Measurements from ENCODE around the gene BCCIP.

DNA sequence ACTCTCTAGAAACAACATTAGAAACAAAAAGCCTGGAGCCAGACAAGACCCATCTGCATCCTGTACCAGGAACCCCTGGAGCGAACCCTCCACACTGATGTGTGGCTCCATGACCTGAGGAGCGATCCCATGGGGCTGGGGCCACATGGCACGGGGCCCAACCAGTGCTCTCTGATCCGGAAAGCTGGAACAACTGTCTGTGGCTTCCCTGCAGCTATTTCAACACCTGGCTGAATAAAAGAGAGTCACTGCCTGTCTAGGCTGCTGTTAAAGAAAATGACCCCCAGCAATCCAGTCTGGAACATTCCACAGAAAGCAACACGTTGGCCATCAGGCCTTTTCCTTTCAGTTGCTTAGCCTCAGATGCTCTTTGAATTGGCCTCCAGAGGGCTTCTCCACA, 21.2 kb upstream of the BCCIP start:
- TF ChIP-seq RAD21 (IDR thresholded peaks at IDR 0.05; ENCODE audit: low read length): no peak
- TF ChIP-seq, protein P1, sequence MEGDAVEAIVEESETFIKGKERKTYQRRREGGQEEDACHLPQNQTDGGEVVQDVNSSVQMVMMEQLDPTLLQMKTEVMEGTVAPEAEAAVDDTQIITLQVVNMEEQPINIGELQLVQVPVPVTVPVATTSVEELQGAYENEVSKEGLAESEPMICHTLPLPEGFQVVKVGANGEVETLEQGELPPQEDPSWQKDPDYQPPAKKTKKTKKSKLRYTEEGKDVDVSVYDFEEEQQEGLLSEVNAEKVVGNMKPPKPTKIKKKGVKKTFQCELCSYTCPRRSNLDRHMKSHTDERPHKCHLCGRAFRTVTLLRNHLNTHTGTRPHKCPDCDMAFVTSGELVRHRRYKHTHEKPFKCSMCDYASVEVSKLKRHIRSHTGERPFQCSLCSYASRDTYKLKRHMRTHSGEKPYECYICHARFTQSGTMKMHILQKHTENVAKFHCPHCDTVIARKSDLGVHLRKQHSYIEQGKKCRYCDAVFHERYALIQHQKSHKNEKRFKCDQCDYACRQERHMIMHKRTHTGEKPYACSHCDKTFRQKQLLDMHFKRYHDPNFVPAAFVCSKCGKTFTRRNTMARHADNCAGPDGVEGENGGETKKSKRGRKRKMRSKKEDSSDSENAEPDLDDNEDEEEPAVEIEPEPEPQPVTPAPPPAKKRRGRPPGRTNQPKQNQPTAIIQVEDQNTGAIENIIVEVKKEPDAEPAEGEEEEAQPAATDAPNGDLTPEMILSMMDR (IDR thresholded peaks at IDR 0.05): no peak
- TF ChIP-seq TAF1 (IDR thresholded peaks at IDR 0.05; ENCODE audit: borderline replicate concordance, low read depth, low read length): no peak
- no peak for TF ChIP-seq RFX5 (IDR thresholded peaks at IDR 0.05; ENCODE audit: low read length)
- no peak for TF ChIP-seq SMC3 (IDR thresholded peaks at IDR 0.05; ENCODE audit: low read depth, low read length)
- no peak for TF ChIP-seq EP300 (IDR thresholded peaks at IDR 0.05; ENCODE audit: borderline replicate concordance in 1 of 2, low read depth in 1 of 2, low read length in 1 of 2)
- TF ChIP-seq POLR2AphosphoS5 (IDR thresholded peaks at IDR 0.05; ENCODE audit: low read depth, low read length): no peak
- TF ChIP-seq, protein P2, sequence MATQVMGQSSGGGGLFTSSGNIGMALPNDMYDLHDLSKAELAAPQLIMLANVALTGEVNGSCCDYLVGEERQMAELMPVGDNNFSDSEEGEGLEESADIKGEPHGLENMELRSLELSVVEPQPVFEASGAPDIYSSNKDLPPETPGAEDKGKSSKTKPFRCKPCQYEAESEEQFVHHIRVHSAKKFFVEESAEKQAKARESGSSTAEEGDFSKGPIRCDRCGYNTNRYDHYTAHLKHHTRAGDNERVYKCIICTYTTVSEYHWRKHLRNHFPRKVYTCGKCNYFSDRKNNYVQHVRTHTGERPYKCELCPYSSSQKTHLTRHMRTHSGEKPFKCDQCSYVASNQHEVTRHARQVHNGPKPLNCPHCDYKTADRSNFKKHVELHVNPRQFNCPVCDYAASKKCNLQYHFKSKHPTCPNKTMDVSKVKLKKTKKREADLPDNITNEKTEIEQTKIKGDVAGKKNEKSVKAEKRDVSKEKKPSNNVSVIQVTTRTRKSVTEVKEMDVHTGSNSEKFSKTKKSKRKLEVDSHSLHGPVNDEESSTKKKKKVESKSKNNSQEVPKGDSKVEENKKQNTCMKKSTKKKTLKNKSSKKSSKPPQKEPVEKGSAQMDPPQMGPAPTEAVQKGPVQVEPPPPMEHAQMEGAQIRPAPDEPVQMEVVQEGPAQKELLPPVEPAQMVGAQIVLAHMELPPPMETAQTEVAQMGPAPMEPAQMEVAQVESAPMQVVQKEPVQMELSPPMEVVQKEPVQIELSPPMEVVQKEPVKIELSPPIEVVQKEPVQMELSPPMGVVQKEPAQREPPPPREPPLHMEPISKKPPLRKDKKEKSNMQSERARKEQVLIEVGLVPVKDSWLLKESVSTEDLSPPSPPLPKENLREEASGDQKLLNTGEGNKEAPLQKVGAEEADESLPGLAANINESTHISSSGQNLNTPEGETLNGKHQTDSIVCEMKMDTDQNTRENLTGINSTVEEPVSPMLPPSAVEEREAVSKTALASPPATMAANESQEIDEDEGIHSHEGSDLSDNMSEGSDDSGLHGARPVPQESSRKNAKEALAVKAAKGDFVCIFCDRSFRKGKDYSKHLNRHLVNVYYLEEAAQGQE (IDR thresholded peaks at IDR 0.05; ENCODE audit: low read depth, low read length): no peak
- TF ChIP-seq EZH2phosphoT487 (IDR thresholded peaks at IDR 0.05; ENCODE audit: borderline replicate concordance, low read depth): no peak
